Common myeloid progenitor, CD34-positive (primary cell): ENCODE results near the gene TBCD.

Source experiments
- CTCF ChIA-PET: fragments of 350-600 bp; sonication (Branson Sonifier 250); formaldehyde crosslinking; loops from one replicate; lab custom pipeline; 2021; ENCODE audit warnings: antibody characterized with exemption; lab: Charles Lee
- POLR2A ChIA-PET: fragments of 350-600 bp; sonication (Branson Sonifier 250); formaldehyde crosslinking; loops from one replicate; lab custom pipeline; 2021; ENCODE audit warnings: antibody characterized with exemption; lab: Charles Lee
- DNase-seq, 3 donors: peaks; one replicate each; pipeline versions ENCODE4 v3.0.0 to v3.0.0-alpha.2; 2013
- H3K27ac ChIP-seq, 2 experiments: 1 replicate in 1 of 2; 2 replicates in 1 of 2; pipeline ENCODE4 v1.7.0; 2013; ENCODE audit warnings: inconsistent platforms in 2 of 2, low read length in 2 of 2, mild to moderate bottlenecking in 2 of 2, low read depth in 1 of 2, moderate library complexity in 1 of 2; ENCODE audit not compliant: severe bottlenecking in 2 of 2, insufficient read depth in 1 of 2, poor library complexity in 1 of 2
- H3K27me3 ChIP-seq, 5 experiments: replicated peaks in 2 of 5; 1 replicate in 3 of 5; 2 replicates in 2 of 5; pipeline versions ENCODE4 v1.6.1 to v1.7.0; 2013; ENCODE audit warnings: low read length in 4 of 5, mild to moderate bottlenecking in 2 of 5, moderate library complexity in 2 of 5, inconsistent platforms in 1 of 5; ENCODE audit not compliant: insufficient read depth in 5 of 5, control insufficient read depth in 4 of 5
- H3K36me3 ChIP-seq, 4 experiments: 1 replicate in 2 of 4; 2 replicates in 2 of 4; pipeline versions ENCODE4 v1.6.1 to v1.7.0; 2013; ENCODE audit warnings: low read length in 3 of 4, control low read depth in 1 of 4, mild to moderate bottlenecking in 1 of 4; ENCODE audit not compliant: control insufficient read depth in 4 of 4, insufficient read depth in 4 of 4
- H3K4me1 ChIP-seq, 4 experiments: 1 replicate in 3 of 4; 2 replicates in 1 of 4; pipeline versions ENCODE4 v1.6.1 to v1.7.1; 2013; ENCODE audit warnings: low read length in 3 of 4, mild to moderate bottlenecking in 3 of 4, control low read depth in 1 of 4, inconsistent platforms in 1 of 4, moderate library complexity in 1 of 4; ENCODE audit not compliant: control insufficient read depth in 4 of 4, insufficient read depth in 4 of 4; ENCODE audit errors: control extremely low read depth in 1 of 4
- H3K4me3 ChIP-seq, 7 experiments: 1 replicate in 4 of 7; 2 replicates in 3 of 7; pipeline versions ENCODE4 v1.5.1 to v1.7.0; 2013; ENCODE audit warnings: mild to moderate bottlenecking in 7 of 7, low read length in 6 of 7, moderate library complexity in 6 of 7, inconsistent platforms in 2 of 7, low read depth in 2 of 7, control low read depth in 1 of 7; ENCODE audit not compliant: insufficient read depth in 4 of 7, control insufficient read depth in 1 of 7; ENCODE audit errors: extremely low read depth in 1 of 7
- H3K9me3 ChIP-seq, 5 experiments: 1 replicate in 4 of 5; 2 replicates in 1 of 5; pipeline versions ENCODE4 v1.6.1 to v1.7.1; 2013; ENCODE audit warnings: low read length in 4 of 5, mild to moderate bottlenecking in 2 of 5, inconsistent platforms in 1 of 5, low read depth in 1 of 5, moderate library complexity in 1 of 5; ENCODE audit not compliant: control insufficient read depth in 4 of 5, insufficient read depth in 2 of 5; ENCODE audit errors: control extremely low read depth in 1 of 5
- WGBS: methylation state at CpG from one replicate; pipeline ENCODE4 v1.1.5; 2013; ENCODE audit not compliant: insufficient coverage; 5-methylcytosine and 5-hydroxymethylcytosine counted together

The TBCD gene

DNA sequence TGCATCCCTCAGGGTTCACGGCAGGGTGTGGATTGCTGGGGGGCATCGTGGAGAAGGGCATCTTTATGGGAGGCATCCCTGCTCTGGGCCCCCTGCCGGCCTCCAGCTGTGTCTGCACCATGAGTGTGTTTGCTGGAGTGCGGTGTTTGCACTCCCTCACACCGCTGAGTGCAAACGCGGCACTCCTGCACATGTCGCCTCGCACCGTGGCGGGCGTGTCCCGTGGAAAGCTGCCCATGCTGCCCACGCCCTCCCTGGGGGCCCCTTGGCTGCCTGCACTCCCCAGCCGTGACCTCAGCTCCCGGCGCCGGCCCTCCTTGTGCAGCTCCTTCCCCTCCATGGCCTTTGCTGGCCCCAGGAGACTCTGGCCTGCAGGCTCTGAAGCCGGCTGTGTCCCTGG is 162.5 kb downstream of the TBCD start:
- ChIA-PET POLR2A (no interaction called here), CTCF (interaction anchor here (0.8 to 4.4 kb wide), 6 partner anchors 13 to 134 kb away, joined by 3 to 33 read pairs (median 4); no protein-coding TSS in a partner anchor)
- H3K27me3 ChIP-seq = no peaks in the 10 kb centered on the region
- H3K36me3 ChIP-seq = peaks cover 0 to 32% (median 9%) of the 10 kb centered on the region in 4 experiments
- H3K4me3 ChIP-seq = no peak overlapping the region
- 94% methylated on average over 16 of the region's 19 CpGs for WGBS
- H3K9me3 ChIP-seq = no peaks in the 10 kb centered on the region
- H3K4me1 ChIP-seq = peaks cover 0 to 16% (median 12%) of the 10 kb centered on the region in 4 experiments
- no peak for DNase-seq
- H3K27ac ChIP-seq = no peak overlapping the region

DNA sequence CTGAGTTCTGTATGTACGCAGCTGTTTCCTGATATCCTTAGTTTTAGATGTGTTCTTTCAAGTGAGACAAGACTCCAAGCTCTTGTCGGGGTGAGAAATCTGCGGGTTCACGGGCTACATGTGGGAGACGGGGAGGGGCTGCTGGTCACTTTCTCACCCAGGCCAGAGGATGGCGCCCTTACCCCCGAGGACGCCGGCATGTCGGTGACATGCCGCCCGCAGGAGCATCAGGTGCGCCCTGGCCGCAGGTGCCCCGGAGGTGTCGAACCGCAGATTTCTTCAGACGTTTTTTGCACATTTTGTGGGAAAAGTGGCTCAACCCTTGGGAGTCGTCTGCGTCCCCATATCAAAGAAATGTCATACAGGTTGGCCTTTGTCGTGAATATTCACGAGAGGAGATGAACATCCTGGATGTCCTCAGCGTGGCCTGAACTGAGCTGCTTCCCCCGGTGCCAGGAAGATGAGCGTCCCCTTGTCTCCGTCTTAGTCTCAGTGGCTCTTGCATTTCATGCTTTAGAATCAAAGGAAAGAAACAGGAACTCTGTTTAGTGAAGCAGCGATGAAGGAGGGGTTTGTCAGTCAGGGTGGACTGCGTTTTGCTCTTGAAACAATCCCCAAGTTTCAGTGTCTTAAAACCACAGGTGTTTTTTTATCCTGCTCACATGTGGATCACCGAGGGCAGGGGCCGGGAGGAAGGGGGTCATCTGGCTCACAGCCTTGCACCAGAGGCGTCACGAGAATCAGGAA is 163.3 kb downstream of the TBCD start:
- POLR2A ChIA-PET = no interaction called here
- Histone ChIP-seq H3K4me3 (no peak overlapping the region), H3K27me3 (no peaks in the 10 kb centered on the region)

DNA sequence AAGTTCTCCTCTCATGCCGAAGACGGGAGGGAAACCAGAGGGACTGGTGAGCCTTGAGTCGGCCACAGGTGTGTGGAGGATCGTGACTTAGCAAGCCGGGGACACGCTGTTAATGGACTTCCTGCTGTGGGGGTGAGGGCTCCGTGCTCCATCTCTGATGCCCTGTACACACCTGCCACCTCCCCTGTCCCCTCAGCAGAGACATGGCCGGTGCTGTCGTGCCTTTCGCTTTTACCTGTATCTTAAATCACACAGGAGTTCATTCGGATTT is 163.8 kb downstream of the TBCD start:
- Histone ChIP-seq H3K27me3 (no peaks in the 10 kb centered on the region), H3K27ac (no peak overlapping the region), H3K36me3 (peaks cover 0 to 27% (median 8%) of the 10 kb centered on the region in 4 experiments), H3K4me3 (no peak overlapping the region), H3K9me3 (no peaks in the 10 kb centered on the region), H3K4me1 (peaks cover 0 to 16% (median 12%) of the 10 kb centered on the region in 4 experiments)
- CTCF ChIA-PET = no interaction called here
- DNase-seq = no peak
- POLR2A ChIA-PET = no interaction called here
- 99% methylated on average over 11 of the region's 11 CpGs for WGBS

More for the DNA sequence above, 163.3 kb downstream of the TBCD start:
- DNase-seq = no peak
- Histone ChIP-seq H3K4me1 (peaks cover 0 to 16% (median 12%) of the 10 kb centered on the region in 4 experiments), H3K36me3 (peaks cover 0 to 26% (median 9%) of the 10 kb centered on the region in 4 experiments), H3K27ac (no peak overlapping the region), H3K9me3 (no peaks in the 10 kb centered on the region)
- 95% methylated on average over 28 of the region's 32 CpGs for WGBS
- CTCF ChIA-PET = interaction anchor here (0.8 to 4.4 kb wide), 5 partner anchors 12 to 135 kb away, joined by 3 to 33 read pairs (median 4); no protein-coding TSS in a partner anchor

DNA sequence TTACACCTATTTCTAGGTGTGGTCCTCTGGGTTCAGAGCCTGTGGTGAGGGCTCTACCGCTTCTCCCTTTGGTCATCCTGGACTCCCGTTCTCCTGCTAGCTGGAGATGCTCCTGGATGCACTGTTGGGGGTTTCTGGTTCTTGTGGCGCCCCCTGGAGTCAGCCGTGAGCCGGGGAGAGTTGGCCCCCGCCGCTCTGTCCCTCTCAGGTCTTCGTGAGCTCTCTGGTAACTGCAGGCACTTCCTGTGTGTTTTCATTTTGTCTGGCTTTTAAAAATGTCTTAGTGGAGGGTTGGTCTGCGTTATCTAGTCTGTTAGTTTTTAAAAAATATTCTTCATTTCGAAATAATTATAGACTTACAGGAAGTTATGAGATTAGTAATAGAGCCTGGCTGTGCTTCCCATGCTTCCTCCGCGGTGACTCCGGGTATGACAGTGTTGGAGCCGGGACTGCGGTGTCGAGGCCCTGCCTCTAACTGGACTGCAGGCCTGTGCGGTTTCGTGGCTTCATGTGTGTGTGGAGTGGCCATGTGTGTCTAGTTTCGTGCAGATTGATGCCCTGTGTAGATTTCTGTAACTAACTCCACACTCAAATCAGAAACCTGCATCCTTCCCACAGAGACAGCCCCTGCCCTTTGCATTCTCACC is 166.0 kb downstream of the TBCD start:
- Histone ChIP-seq H3K4me1 (peaks cover 0 to under 1% (median 0%) of the 10 kb centered on the region in 4 experiments), H3K27me3 (no peaks in the 10 kb centered on the region), H3K36me3 (peaks cover 0 to 29% (median 8%) of the 10 kb centered on the region in 4 experiments), H3K4me3 (no peak overlapping the region), H3K9me3 (no peaks in the 10 kb centered on the region), H3K27ac (no peak overlapping the region)
- DNase-seq = peak; percentile 14 to 43 (median 40)
- ChIA-PET CTCF (interaction anchor here (1.0 to 2.3 kb wide), 12 partner anchors 10 to 138 kb away, joined by 3 to 11 read pairs (median 4); no protein-coding TSS in a partner anchor), POLR2A (no interaction called here)
- 93% methylated on average over 10 of the region's 19 CpGs for WGBS

DNA sequence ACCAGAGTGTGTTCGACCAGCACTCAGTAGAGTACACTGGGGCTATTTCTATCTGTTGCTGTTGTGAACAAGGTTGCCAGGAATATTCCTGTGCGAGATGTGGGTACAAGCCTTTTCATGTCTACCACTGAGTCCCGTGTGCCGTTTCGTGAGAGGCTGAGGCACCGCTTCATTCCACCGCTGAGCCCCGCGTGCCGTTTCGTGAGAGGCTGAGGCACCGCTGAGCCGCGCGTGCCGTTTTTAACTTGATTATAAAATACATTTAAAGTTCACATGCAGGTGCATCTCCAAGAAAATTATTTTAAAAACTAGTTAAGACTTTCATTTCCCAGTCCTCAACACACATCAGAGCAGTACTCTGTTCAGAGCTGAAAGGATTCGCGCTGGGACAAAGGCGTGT is 166.6 kb downstream of the TBCD start:
- no peak for DNase-seq
- ChIA-PET CTCF (interaction anchor here (1.5 to 2.3 kb wide), 5 partner anchors 10 to 139 kb away, joined by 3 to 11 read pairs (median 4); no protein-coding TSS in a partner anchor), POLR2A (no interaction called here)
- Histone ChIP-seq H3K4me1 (no peaks in the 10 kb centered on the region), H3K4me3 (no peak overlapping the region), H3K36me3 (peaks cover 0 to 30% (median 10%) of the 10 kb centered on the region in 4 experiments), H3K27ac (no peak overlapping the region), H3K27me3 (no peaks in the 10 kb centered on the region), H3K9me3 (no peaks in the 10 kb centered on the region)
- 90% methylated on average over 12 of the region's 19 CpGs for WGBS

DNA sequence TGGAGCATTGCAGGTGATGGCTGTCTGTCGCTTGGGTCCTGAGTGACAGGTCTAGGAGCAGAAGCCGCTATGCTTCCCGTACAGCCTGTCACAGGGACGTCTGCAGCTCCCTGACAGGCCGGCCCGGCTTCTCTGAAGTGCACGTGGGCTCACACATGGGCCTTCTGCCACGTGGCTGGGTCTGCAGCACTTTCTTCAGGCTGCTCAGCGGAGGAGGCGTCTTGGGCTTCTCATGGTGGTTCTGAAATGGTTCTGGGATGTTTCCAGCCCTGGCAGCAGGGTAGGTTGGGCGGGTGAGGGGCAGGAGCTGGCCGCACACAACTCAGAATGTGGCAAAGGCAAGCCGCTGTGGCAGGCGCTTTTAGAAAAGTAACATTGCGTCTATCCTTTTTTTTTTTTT is 168.3 kb downstream of the TBCD start:
- DNase-seq = no peak
- Histone ChIP-seq H3K4me3 (no peak overlapping the region), H3K4me1 (no peaks in the 10 kb centered on the region), H3K9me3 (no peaks in the 10 kb centered on the region), H3K36me3 (peaks cover 2 to 37% (median 16%) of the 10 kb centered on the region in 4 experiments), H3K27ac (no peak overlapping the region), H3K27me3 (no peaks in the 10 kb centered on the region)
- 94% methylated on average over 14 of the region's 15 CpGs for WGBS
- POLR2A ChIA-PET = no interaction called here
- CTCF ChIA-PET = interaction anchor here (0.6 to 1.6 kb wide), 4 partner anchors 129 to 171 kb away, joined by 3 to 7 read pairs (median 3); no protein-coding TSS in a partner anchor

DNA sequence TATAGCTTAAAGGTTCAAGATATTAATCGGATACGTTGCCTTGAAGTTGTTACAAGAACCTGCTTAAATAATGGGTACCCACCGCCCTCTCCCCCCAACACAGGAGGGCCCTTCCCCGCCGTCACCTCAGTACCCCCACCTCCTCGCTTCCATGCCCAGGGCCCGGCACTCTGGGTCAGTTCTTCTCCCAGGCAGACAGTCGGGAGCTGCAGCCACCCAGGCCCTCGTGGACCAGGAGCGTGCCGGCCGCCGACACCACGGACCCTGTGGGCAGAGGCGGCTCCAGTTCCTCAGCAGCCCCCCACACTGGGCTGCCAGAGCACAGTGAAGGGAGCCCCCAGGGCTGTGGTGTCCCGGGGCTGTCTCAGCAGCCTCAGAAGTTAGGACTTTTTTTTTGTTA is 168.8 kb downstream of the TBCD start:
- Histone ChIP-seq H3K27me3 (no peaks in the 10 kb centered on the region), H3K36me3 (peaks cover 3 to 39% (median 17%) of the 10 kb centered on the region in 4 experiments), H3K9me3 (no peaks in the 10 kb centered on the region), H3K4me1 (no peaks in the 10 kb centered on the region), H3K27ac (no peak overlapping the region), H3K4me3 (no peak overlapping the region)
- ChIA-PET CTCF (interaction anchor here (0.9 to 1.6 kb wide), 2 partner anchors 139 to 142 kb away, joined by 3 to 7 read pairs; no protein-coding TSS in a partner anchor), POLR2A (no interaction called here)
- DNase-seq = no peak
- 87% methylated on average over 16 of the region's 16 CpGs for WGBS
